Fibroblast of villous mesenchyme (primary cell): ENCODE results near the gene SLC22A23. TPM values are rescaled to one million over a fixed set of nuclear protein-coding genes. Genes with fewer than 3 reads are reported as not detected.

Experiments
- DNase-seq: peaks from one replicate; pipeline ENCODE4 v3.0.0-alpha.2; 2010; ENCODE audit warnings: low read depth
- H3K4me3 ChIP-seq: 2 replicates; pipeline ENCODE4 v1.5.1; 2011; ENCODE audit warnings: low read depth, mild to moderate bottlenecking, low read length
- CTCF ChIP-seq: IDR thresholded peaks from 2 replicates; pipeline ENCODE4 v1.5.1; 2012; ENCODE audit warnings: low read depth, mild to moderate bottlenecking, low read length; ENCODE audit not compliant: insufficient read depth
- total RNA-seq: library from RNA; depleted of rRNA; stranded (reverse); fragments of >200 nt; gene quantifications from 2 replicates; pipeline ENCODE4 v1.2.3, GENCODE V29; 2012

Gene SLC22A23
- total RNA-seq, 1 donor = 2.2 TPM

- no peak overlapping the region for H3K4me3 ChIP-seq
- DNase-seq = no peak
- no peak for TF ChIP-seq CTCF
Observed at GRCh38 chr6:3317741-3318211, 139.1 kb downstream of the SLC22A23 start.

GRCh38 chr6:3316818-3317217 is 140.0 kb downstream of the SLC22A23 start:
- H3K4me3 ChIP-seq = no peak overlapping the region
- no peak for TF ChIP-seq CTCF
- DNase-seq = no peak

GRCh38 chr6:3316331-3316730 is 140.5 kb downstream of the SLC22A23 start:
- no peak for TF ChIP-seq CTCF
- no peak overlapping the region for H3K4me3 ChIP-seq
- no peak for DNase-seq

GRCh38 chr6:3315841-3316240 is 141.0 kb downstream of the SLC22A23 start:
- H3K4me3 ChIP-seq = no peak overlapping the region
- no peak for TF ChIP-seq CTCF
- no peak for DNase-seq

GRCh38 chr6:3314621-3315467 is 142.0 kb downstream of the SLC22A23 start:
- H3K4me3 ChIP-seq = no peak overlapping the region
- no peak for DNase-seq

GRCh38 chr6:3314176-3314575 is 142.7 kb downstream of the SLC22A23 start:
- TF ChIP-seq CTCF = no peak
- H3K4me3 ChIP-seq = no peak overlapping the region
- DNase-seq = no peak

More at GRCh38 chr6:3314621-3315467, 142.0 kb downstream of the SLC22A23 start:
- TF ChIP-seq CTCF = no peak
